ENCODE measurements around the gene SRSF12. TPM values are rescaled to one million over a fixed set of nuclear protein-coding genes. Genes with fewer than 3 reads are reported as not detected.

The SRSF12 gene
- 0.33 and 0.51 TPM in 2 replicates for total RNA-seq
- polyA plus RNA-seq = 0.10 and 0.11 TPM in 2 replicates
- 0.06 and 0.07 TPM in 2 replicates for polyA plus RNA-seq (2012)
- not detected in 2 replicates for polyA minus RNA-seq (ENCODE audit: low replicate concordance)

GRCh38 chr6:89117211-89118108 lies at the start of gene SRSF12:
TSS of gene SRSF12 (minus strand) at chr6:89118071. CDS start at chr6:89117887, 184 bp downstream.
- Histone ChIP-seq H3K4me2 (ENCODE audit: extremely low read depth, insufficient read depth, low read length) (peak within 1 kb of the TSS; percentile 79), H3K4me1 (ENCODE audit: control insufficient read depth, extremely low read depth, insufficient read depth, low read length) (no peaks in the 10 kb centered on the region), H3K27ac (ENCODE audit: insufficient read depth, low read length) (no peak within 1 kb of the TSS), H3K79me2 (ENCODE audit: control insufficient read depth, insufficient read depth, low read length) (no peaks in the 10 kb centered on the region), H3K9ac (ENCODE audit: insufficient read depth, low read length) (peak within 1 kb of the TSS; percentile 3), H3K9me3 (ENCODE audit: control insufficient read depth, insufficient read depth, low read depth, low read length) (no peaks in the 10 kb centered on the region), H2AFZ (ENCODE audit: low read length) (peak within 1 kb of the TSS; percentile 53), H3K4me3 (replicated peaks in 1 of 4; ENCODE audit: control extremely low read depth in 1 of 4, insufficient read depth in 1 of 4, low read depth in 3 of 4, low read length in 4 of 4) (peak within 1 kb of the TSS; percentile 32 to 61 (median 50)), H3K27me3 (ENCODE audit: control insufficient read depth, insufficient read depth, low read length) (peaks cover 3% of the 10 kb centered on the region), H4K20me1 (ENCODE audit: control insufficient read depth, extremely low read depth, insufficient read depth, low read length) (no peaks in the 10 kb centered on the region), H3K36me3 (ENCODE audit: control insufficient read depth, insufficient read depth, low read length) (no peaks in the 10 kb centered on the region)
- peak; percentile 45 to 57 for DNase-seq (ENCODE audit: low read depth in 2 of 2)
- TF ChIP-seq EZH2 (IDR thresholded peaks at IDR 0.05; ENCODE audit: low read length, missing control alignments) = no peak
- no peak for TF ChIP-seq CTCF (conservative IDR thresholded peaks at IDR 0.05 in 1 of 2, IDR thresholded peaks at IDR 0.05 in 1 of 2; ENCODE audit: low read depth in 1 of 2, low read length in 2 of 2)

- no peak overlapping the region for H2AFZ ChIP-seq (ENCODE audit: low read length)
- no peaks in the 10 kb centered on the region for H4K20me1 ChIP-seq (ENCODE audit: control insufficient read depth, extremely low read depth, insufficient read depth, low read length)
- H3K79me2 ChIP-seq (ENCODE audit: control insufficient read depth, insufficient read depth, low read length) = no peaks in the 10 kb centered on the region
- no peak for DNase-seq (ENCODE audit: low read depth in 2 of 2)
- peak overlapping the region in 1 of 4 experiments; percentile 27 for H3K4me3 ChIP-seq (replicated peaks in 1 of 4; ENCODE audit: control extremely low read depth in 1 of 4, insufficient read depth in 1 of 4, low read depth in 3 of 4, low read length in 4 of 4)
- H3K9ac ChIP-seq (ENCODE audit: insufficient read depth, low read length) = no peak overlapping the region
- H3K4me1 ChIP-seq (ENCODE audit: control insufficient read depth, extremely low read depth, insufficient read depth, low read length) = no peaks in the 10 kb centered on the region
- H3K27ac ChIP-seq (ENCODE audit: insufficient read depth, low read length) = no peak overlapping the region
- H3K9me3 ChIP-seq (ENCODE audit: control insufficient read depth, insufficient read depth, low read depth, low read length) = no peaks in the 10 kb centered on the region
- TF ChIP-seq CTCF (conservative IDR thresholded peaks at IDR 0.05 in 1 of 2, IDR thresholded peaks at IDR 0.05 in 1 of 2; ENCODE audit: low read depth in 1 of 2, low read length in 2 of 2) (no peak), EZH2 (IDR thresholded peaks at IDR 0.05; ENCODE audit: low read length, missing control alignments) (no peak)
- H3K4me2 ChIP-seq (ENCODE audit: extremely low read depth, insufficient read depth, low read length) = no peak overlapping the region
- H3K27me3 ChIP-seq (ENCODE audit: control insufficient read depth, insufficient read depth, low read length) = no peaks in the 10 kb centered on the region
- no peaks in the 10 kb centered on the region for H3K36me3 ChIP-seq (ENCODE audit: control insufficient read depth, insufficient read depth, low read length)
Observed at GRCh38 chr6:89162047-89162371, 44.1 kb upstream of the SRSF12 start.

DNA sequence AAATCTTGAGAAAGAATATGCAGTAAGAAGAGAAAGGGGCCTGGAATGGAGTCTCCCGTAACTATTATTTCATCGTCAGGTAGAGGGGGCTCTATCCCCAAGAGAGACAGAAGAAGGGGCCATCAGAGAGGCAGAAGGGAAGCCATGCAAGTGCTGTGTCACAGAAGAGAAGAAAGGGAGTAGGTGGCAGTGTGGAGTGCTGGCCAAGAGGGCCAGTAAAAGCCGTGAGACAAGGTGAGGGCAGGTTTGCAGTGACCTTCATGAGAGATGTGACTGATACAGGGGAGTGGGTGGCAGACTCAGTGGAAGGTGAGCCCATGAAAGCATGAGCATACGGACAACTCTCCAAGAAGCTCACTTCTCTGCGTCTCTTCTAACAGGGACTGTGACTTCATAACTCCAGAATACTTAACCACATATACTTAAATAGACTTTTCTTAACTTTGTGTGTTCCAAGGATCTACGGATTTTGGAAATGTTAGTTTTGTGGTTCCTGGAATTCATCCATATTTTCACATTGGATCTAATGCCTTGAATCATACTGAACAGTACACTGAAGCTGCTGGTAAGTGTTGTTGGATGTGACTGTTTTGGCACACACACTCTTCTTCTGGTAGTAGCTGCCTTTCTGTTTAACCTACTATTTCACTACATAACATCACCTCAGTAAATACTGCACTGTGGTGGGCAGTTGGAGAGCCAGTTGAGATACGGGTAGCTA lies 43.6 kb upstream of the SRSF12 start:
- no peak overlapping the region for H3K9ac ChIP-seq (ENCODE audit: insufficient read depth, low read length)
- no peaks in the 10 kb centered on the region for H3K79me2 ChIP-seq (ENCODE audit: control insufficient read depth, insufficient read depth, low read length)
- H2AFZ ChIP-seq (ENCODE audit: low read length) = no peak overlapping the region
- H3K27me3 ChIP-seq (ENCODE audit: control insufficient read depth, insufficient read depth, low read length) = no peaks in the 10 kb centered on the region
- no peaks in the 10 kb centered on the region for H3K4me1 ChIP-seq (ENCODE audit: control insufficient read depth, extremely low read depth, insufficient read depth, low read length)
- TF ChIP-seq EZH2 (IDR thresholded peaks at IDR 0.05; ENCODE audit: low read length, missing control alignments) (no peak), CTCF (conservative IDR thresholded peaks at IDR 0.05 in 1 of 2, IDR thresholded peaks at IDR 0.05 in 1 of 2; ENCODE audit: low read depth in 1 of 2, low read length in 2 of 2) (no peak)
- no peak overlapping the region for H3K4me2 ChIP-seq (ENCODE audit: extremely low read depth, insufficient read depth, low read length)
- no peak overlapping the region for H3K27ac ChIP-seq (ENCODE audit: insufficient read depth, low read length)
- DNase-seq (ENCODE audit: low read depth in 2 of 2) = peak; percentile 61 to 87
- no peaks in the 10 kb centered on the region for H3K36me3 ChIP-seq (ENCODE audit: control insufficient read depth, insufficient read depth, low read length)
- no peaks in the 10 kb centered on the region for H3K9me3 ChIP-seq (ENCODE audit: control insufficient read depth, insufficient read depth, low read depth, low read length)
- no peaks in the 10 kb centered on the region for H4K20me1 ChIP-seq (ENCODE audit: control insufficient read depth, extremely low read depth, insufficient read depth, low read length)
- peak overlapping the region in 1 of 4 experiments; percentile 27 for H3K4me3 ChIP-seq (replicated peaks in 1 of 4; ENCODE audit: control extremely low read depth in 1 of 4, insufficient read depth in 1 of 4, low read depth in 3 of 4, low read length in 4 of 4)

Data from fibroblast of lung (primary cell).